Upper lobe of left lung (tissue), 4 donors: ENCODE data around the gene TGM2.
A peak's percentile ranks its signal among the peaks of the same experiment; 100 is the strongest.

Experiments used
- CTCF ChIP-seq, 6 experiments: fragments of 450-650 bp in 4 of 6; fragments of 200-600 bp in 2 of 6; sonication (generic) in 2 of 6; IDR thresholded peaks; one replicate each; pipeline ENCODE4 v1.5.1; 2016 to 2019; ENCODE audit warnings: antibody characterized with exemption in 6 of 6
- EP300 ChIP-seq, 4 donors: sonication (generic); formaldehyde crosslinking; IDR thresholded peaks; one replicate each; pipeline ENCODE4 v1.5.1; 2017; ENCODE audit warnings: antibody characterized with exemption in 4 of 4, control low read depth in 2 of 4
- POLR2A ChIP-seq, 4 donors: fragments of 450-650 bp; IDR thresholded peaks; one replicate each; pipeline ENCODE4 v1.5.1; 2016 to 2017; ENCODE audit warnings: antibody characterized with exemption in 4 of 4, mild to moderate bottlenecking in 2 of 4

- TF ChIP-seq CTCF (IDR thresholded peaks at IDR 0.05), result no peak
- TF ChIP-seq EP300 (IDR thresholded peaks at IDR 0.05), result no peak
- peak in 1 of 4 donors; percentile 1 for TF ChIP-seq POLR2A (IDR thresholded peaks at IDR 0.05)
These were observed 31.0 kb upstream of the TGM2 start for GRCh38 chr20:38196076-38196475.
